GM18858 (cell line): Measurements from ENCODE around the gene ITGB4.
"Not testable (repeated sequence)": the region's sequence is repeated elsewhere in the genome, so short reads cannot be mapped to it uniquely, and the experiment has no call there.

ENCODE experiments used
- ATAC-seq: cut with Tn5 transposase; IDR thresholded peaks from one replicate; pipeline ENCODE4 v1.9.1; 2021; ENCODE audit not compliant: unreplicated experiment

The ITGB4 gene

DNA sequence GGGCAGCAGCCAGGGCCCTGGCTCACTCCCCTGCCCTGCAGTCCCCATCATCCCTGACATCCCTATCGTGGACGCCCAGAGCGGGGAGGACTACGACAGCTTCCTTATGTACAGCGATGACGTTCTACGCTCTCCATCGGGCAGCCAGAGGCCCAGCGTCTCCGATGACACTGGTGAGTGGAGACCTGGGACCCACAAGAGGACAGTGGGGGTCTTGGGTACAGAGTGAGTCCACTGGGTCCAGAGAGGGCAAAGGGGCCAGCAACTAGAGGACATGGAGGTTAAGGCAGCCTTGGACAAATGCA lies 31.1 kb downstream of the ITGB4 start:
- ATAC-seq = no peak

GRCh38 chr17:75752802-75753513 lies 31.7 kb downstream of the ITGB4 start:
- no peak for ATAC-seq

GRCh38 chr17:75753514-75754377 lies 32.5 kb downstream of the ITGB4 start:
- ATAC-seq = no peak

DNA sequence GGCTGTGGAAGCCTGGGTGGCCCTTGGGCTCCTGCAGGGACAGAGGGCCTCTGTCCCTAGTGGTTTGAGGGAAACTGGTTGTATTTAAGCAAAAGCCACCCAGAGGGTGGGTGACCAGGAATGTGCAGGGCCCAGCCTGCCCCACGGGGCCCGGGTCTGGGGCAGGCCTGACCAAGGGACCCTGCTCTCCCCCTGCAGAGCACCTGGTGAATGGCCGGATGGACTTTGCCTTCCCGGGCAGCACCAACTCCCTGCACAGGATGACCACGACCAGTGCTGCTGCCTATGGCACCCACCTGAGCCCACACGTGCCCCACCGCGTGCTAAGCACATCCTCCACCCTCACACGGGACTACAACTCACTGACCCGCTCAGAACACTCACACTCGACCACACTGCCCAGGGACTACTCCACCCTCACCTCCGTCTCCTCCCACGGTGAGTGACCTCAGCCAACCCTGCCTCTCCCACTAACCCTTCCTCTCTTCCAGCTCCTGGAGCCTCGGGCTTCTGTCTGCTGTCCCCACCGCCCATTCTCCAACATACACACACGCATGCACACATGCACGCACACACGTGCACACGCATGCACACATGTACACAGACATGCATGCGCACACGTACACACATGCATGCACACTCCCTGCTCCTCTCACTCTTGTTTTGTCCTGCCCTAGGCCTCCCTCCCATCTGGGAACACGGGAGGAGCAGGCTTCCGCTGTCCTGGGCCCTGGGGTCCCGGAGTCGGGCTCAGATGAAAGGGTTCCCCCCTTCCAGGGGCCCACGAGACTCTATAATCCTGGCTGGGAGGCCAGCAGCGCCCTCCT lies 33.3 kb downstream of the ITGB4 start:
- no peak for ATAC-seq

DNA sequence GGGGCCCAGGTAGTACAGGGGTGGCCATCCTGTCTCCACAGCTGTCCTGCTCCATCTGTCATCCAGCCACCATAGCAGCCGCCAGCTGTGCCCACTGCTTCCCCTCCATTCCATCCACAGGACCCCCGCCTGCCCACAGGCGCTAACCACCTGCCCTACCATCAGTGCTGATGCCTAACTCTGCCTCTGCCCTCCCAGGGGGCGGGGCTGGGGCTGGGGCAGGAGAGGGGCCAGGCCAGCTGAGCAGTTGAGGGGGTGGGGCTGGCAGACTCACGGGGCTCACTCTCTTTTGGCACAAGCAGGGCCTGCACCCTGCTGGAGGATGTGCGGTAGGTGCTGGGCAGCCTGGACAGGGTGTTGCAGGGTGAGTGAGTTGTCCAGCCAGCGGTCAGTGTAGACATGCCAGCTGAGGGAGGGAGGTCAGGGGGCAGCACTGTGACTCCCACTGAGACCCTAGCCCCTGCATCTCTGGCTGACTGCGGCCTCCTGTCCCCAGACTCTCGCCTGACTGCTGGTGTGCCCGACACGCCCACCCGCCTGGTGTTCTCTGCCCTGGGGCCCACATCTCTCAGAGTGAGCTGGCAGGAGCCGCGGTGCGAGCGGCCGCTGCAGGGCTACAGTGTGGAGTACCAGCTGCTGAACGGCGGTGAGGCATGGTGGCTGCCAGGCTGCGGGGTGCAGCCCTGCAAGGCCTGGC lies 34.1 kb downstream of the ITGB4 start:
- no peak for ATAC-seq

DNA sequence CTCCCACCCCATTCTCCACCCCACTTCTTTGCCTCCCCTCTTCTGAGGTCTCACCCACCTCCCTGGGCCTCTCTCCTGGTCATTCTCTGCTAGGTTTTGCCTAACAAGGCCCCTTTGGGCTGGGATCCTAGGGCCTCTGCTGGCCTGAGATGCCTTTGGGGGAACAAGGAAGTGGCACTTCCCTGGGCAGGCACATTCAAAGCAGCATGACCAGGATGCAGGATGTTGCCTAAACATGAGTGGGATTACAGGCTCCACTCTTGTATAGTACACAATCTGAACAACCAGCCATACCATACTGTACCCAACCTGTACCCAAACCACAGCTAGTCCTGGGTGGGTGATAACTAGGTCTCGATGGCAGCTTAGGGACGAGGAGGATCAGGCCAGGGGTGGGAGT lies 34.7 kb downstream of the ITGB4 start:
- no peak for ATAC-seq

- ATAC-seq = no peak
These were observed 35.3 kb downstream of the ITGB4 start for GRCh38 chr17:75756451-75757085.

GRCh38 chr17:75757086-75757681 lies 35.9 kb downstream of the ITGB4 start:
- ATAC-seq = no peak

- ATAC-seq = no peak
These were observed 37.1 kb downstream of the ITGB4 start for GRCh38 chr17:75758131-75758905.

- ATAC-seq = no peak
These were observed 38.2 kb downstream of the ITGB4 start for GRCh38 chr17:75759457-75759856.

GRCh38 chr17:75759978-75760640 lies 38.9 kb downstream of the ITGB4 start:
- ATAC-seq = not testable (repeated sequence)

- no peak for ATAC-seq
These were observed 41.4 kb downstream of the ITGB4 start for GRCh38 chr17:75762513-75763268.

DNA sequence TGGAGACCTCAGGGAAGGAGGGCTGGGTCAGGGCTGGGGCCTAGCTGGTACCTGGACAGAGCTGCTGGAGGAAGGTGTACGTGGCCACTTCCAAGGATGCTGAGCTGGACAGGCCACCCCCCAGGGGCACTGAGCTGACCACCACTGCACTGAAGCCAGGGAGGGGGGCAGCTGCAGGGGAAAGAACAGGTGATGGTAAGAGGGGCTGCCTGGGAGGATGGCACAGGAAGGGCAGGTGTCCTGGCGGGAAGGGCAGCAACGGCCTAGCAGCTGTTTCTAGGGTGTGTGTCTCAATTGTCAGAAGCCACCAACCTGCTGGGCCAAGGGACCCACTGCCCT lies 42.0 kb downstream of the ITGB4 start:
- no peak for ATAC-seq

DNA sequence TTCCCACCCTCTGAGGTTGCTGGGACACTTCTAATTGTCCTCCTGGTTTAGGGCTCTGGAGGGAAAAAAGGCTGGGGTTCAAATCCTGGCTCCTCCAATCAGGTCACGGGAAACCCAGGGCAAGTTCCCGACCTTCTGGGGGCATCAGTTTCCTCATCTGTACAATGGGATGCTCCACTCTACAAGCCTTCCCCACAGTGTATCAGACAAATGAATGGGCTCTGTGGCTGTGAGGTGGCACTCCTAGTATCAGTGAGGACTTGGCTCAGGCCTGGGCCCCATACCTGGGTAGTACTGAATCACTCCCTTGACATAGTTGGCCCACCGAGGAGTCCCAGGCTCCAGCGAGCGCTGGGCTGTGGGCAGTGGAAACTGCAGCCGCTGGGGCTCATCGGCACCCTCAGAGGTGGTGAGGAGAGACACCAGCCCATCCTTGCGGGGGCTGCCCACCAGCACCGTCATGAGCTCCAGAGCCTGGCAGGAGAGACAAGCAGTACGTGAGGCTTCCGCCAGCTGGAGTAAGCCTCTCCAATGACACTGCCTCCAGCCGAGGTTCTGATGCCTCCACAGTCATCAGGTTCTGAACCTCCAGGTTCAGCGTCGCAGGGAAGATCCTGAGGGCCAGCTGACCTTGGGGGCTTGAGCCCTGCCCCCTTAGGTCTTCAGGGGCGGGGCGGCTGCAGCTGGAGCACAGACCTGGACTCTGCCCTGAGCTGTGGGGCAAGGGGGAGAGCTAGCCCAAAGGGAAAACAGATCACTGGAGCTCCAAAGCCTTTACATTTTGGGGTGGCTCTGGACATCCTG lies 42.6 kb downstream of the ITGB4 start:
- ATAC-seq = no peak

GRCh38 chr17:75764417-75764710 lies 43.1 kb downstream of the ITGB4 start:
- ATAC-seq = no peak

GRCh38 chr17:75764711-75765421 lies 43.6 kb downstream of the ITGB4 start, which contains the start of gene GALK1:
GALK1 (minus strand) TSS chr17:75765192; CDS start chr17:75765136, 56 bp downstream.
- no peak for ATAC-seq

- no peak for ATAC-seq
These were observed 44.7 kb downstream of the ITGB4 start for GRCh38 chr17:75765981-75766380.
